Measurements from ENCODE around the gene ZNF624.

The ZNF624 gene

GRCh38 chr17:16593356-16594102 is 60.1 kb downstream of the ZNF624 start:
- peak in 1 of 2 donors; percentile 46 for DNase-seq

GRCh38 chr17:16589097-16589969 is 64.3 kb downstream of the ZNF624 start:
- DNase-seq = peak; percentile 73 to 97

GRCh38 chr17:16585796-16586195 is 67.9 kb downstream of the ZNF624 start:
- no peak for DNase-seq

- DNase-seq = peak; percentile 82 to 93
Observed at GRCh38 chr17:16584273-16584995, 69.2 kb downstream of the ZNF624 start.

GRCh38 chr17:16583781-16584180 is 69.9 kb downstream of the ZNF624 start:
- no peak for DNase-seq

GRCh38 chr17:16573466-16573865 is 80.2 kb downstream of the ZNF624 start:
- DNase-seq = no peak
